IPS-NIHi7 (cell line): ENCODE data around the gene TSHZ3.

ENCODE experiments used
- DNase-seq: peaks from one replicate; pipeline ENCODE4 v3.0.0; 2012; ENCODE audit warnings: mixed read lengths; ENCODE audit errors: extremely low spot score

The TSHZ3 gene

DNA sequence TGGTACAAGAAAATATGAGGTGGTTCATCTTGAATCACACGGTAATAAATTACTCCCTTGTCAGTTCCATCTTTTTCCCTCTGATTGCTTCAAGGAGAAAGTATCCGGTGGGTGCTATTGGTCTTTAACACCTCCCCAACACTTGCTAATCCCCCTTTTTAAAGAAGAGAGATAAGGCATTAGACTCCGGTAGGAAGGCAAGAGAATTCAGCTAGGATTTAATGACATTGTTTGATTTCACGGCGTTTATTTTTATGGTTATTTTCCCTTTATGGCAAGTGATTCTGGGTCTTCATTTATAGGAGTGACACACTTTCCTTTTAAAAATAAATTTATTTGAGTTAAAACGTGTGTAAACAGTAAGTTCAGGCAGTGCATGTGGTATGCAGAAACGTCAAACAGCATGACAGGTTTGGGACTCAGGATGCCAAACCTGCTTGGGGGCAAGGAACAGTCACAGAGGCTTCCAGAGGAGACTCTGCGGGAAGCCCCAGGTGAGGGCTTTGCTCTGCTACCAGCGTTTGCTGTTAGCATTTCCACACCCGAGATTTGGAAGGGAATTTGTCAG, 36.5 kb downstream of the TSHZ3 start:
- no peak for DNase-seq

DNA sequence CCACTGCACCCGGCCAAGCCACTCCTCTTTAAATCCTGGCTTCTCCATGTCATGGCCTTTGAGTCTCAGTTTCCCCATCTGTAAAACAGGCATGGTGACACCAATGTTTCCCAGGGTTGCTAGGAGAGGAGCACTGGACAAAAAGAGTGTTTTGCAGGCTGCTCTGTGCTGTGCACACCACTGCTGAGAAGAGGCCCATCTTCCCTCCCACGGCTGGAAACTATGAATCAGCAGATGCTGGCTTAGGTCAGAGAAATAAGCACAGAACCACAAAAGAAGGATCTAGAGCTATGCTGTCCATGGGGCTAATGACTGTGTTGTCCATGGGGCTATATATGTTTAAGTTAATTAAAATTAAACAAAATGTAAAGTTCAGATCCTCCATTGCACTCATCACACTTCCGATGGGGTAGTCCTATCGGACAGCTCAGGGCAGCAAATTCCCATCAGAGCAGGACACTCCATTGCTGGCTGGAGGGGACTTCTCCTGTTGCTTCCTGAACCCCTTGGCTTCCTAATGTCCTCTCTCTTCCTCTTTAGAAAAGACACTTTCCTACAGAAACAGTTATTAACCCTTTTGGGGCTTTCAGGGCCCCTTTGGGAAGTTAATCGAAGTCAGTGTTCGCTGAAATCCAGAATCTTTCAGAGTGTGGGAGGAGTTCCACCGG, 37.1 kb downstream of the TSHZ3 start:
- DNase-seq = no peak

DNA sequence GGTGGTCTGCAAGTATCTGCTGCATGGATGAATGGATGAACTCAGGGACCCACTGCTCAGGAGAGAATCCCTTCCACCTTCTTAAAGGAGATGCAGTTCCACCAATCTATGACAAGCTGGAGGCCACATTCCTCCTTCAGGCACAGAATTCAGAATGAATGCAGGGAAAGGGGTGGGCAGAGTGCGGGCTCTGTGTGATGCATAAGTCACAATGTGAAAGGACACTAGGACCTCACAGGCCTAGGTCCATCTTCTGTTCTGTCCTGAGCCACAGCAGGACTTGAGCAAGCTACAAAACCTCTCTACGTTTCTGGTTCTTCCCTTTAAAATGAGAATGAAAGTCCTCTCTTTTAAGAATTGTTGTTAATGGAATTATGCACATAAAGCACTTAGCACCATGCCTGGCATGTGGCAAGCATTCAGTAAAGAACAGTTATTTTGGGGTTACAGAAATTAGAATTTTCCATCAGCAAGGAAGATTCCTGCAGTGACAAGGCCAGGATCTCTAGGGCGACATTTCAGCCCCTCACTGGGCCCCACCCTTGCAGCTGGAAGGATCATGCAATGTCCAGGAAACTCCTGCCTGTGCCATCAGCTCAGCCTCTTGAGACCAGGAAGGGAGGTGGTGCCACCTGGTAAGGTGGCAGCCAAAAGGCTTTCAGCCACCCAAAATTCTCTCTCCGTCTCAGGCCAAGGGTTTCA, 38.7 kb downstream of the TSHZ3 start:
- no peak for DNase-seq

DNA sequence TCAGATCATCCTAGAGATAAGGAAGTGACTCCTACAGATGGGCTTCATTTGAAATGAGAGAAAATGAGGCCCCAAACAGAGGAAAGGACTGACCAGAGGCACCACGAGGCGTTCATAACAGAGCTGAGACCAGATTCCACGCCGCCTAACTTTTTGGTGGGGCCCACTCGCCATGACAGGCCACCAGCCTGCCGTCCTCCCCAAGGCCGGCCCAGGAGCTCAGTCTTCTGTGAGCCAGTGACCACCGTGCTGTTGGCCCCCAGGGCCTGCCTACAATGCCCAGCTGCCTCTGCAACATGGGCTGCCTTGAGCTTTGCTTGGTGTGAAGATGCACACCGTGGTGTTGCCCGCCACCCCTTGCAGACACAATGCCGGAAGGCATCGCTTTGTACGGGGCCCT, 40.5 kb downstream of the TSHZ3 start:
- no peak for DNase-seq

DNA sequence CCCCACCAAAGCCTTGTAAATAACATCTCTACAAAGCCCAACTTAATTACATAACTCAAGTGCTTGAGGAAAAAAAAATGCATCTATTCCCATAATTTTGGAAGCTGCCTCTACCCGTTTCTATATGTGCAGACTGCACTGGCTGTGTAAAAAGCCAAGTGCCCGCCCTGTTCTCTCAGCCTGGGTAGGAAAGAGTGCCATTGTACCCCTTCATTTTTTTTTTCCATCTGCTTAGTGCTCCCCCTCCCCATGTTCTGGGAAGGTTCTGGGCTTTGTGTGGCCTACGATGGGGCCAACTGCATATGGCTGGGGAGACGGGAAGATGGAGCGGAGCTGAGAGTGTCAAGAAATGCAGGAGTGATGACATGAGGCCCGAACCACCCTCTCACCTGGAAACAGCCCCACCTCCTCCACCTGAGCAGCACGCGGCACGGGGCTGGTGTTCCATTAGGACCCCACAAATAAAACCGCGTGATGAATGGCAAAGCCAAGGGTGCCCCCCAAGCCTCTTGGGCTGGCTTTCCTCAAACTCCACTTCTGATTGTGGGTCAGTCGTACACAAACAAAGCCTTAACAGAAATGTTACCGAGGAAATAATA, 42.1 kb downstream of the TSHZ3 start:
- DNase-seq = no peak

DNA sequence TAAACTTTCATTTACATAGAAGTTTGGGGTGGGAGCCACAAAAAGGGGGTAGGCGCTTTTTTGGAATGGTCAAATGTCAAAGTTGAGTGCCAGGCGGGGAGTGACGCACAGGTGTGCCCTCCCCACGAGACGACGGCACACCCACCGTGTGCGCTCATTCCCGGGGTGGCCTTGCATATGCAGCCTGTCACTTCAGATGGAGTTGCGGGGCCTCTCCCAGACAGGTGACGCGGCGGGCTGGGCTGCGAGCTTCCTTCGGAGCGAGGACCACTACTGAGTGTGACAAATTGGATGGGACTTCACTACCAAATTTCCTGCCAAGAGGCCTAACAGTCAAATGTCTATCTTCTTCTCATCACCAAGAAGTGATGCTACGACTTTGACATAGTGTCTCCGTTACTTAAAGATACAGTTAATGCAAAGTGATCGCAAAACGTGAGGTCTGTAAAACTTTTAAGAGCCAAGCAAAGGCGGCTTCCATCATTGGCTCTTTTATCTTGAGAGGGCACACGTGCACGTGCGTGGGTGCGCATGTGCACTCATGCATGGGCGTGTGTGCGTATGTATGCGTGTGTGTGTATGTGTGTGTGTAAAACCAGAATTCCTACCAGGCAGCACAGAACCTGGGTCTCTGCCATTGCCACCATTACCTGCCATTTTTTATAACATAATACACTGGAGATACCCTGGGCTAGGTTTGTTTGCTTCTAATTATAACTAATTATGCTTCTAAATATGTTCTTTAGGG, 43.1 kb downstream of the TSHZ3 start:
- no peak for DNase-seq

DNA sequence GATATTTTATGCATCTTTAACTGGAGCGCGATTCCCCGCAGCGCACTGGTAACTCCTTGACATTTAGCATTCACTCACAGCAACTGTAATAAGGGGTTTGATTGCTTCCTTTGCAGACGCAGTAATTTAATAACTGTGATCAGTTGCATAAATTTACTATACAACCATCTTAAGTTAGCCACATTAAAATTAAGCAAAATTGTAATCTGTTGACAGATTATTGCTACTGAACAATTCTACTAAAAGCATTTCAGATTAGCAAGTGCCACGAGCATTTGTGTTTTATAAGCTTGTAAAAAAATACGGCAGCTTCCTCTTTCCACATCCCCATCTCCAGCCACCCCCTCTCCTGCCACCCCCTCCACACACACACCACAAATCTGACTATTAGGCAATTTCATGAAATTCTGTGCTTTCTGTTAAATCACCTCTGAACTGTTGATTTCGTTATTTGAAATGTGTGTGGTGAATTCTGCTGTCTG, 44.4 kb downstream of the TSHZ3 start:
- DNase-seq = no peak

DNA sequence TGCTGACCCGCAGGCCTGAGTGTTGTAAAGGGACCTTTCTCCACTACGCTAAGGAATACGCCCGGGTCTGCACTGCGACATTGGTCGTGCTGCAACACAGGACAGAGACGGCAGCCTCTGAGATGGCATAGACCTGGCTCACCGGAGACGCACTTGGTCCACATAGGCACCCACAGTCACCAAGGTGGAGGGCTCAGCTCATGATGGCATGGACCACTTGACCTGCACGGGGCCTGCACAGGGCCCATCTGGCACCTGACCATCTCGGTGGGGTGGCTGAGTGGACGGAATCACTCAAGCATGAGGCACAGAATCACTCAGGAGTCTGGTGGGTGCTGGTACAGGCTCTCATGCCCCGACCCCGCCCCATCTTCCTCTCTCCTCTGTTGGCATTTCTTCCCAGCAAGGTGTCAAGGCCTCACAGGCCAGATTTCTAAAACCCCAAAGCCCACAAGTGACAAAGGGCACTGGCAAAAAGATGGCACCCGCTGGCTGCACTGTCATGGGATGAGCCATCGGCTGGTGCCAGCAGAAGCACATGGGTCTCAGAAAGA, 45.9 kb downstream of the TSHZ3 start:
- no peak for DNase-seq

DNA sequence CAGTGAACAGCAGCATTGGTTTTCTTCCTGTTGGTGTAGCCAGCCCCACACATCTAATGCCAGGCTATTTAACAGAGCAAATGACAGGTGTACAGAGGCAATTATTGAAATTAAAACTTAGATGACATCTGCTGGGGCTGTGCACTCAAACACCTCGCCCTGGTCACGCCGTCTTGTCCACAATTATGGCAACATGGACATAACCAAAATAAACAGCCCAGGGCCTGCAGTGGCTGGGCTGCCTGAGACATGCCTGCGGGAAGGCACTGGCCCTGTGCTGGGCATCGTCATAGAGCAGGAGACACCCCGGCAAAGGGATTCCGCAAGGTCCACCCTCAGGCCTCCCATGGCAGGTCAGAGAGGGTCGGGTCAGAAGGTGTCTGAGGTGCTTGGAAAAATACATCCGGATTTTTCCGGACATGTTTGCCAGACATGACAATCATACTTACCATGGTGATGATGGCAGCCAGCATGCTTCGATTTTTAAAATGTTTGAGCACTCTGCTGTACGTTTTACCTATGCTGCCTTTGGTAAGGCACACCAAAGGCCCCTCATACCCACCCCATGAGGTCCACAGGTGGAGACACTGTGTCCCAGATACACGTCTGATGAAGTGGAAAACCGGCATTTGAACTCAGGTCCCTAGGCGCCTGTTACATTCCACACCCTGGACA, 47.8 kb downstream of the TSHZ3 start:
- no peak for DNase-seq

DNA sequence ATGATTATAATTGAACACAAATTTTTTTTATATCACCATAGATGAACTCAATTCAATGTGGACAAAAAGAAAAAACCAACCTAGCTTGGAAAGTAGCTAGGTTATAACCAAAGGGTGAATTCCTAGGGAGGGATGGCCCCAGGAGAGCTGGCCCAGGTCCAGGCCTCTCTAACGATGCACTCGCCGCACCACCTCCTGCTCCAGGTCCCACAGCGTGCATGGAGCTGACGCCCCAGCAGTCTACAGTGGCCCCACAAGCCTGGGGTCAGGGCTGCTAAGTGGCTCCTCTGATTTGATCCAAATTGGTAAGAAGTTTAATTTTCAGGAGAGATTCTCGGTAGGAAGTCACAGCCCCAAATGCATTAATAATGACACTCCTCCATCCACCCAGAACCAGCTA, 48.8 kb downstream of the TSHZ3 start:
- DNase-seq = no peak

DNA sequence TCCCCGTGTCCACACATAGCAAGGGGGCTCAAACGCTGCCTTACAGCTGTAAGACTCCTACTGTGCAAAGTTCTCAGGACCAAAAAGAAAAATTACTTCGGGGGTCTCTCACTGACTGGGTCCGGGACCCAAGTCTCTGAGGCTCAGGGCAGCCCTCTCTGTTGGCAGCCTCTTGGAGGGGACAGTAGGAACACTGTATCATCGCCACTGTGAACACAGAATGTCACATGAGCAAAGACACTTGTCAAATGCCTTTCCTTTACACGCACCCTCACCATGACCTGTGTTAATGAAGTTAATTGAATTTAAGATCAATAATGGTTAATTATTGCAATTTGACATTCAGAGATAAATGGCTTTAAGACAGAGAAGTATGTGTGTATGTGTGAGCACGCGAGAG, 49.6 kb downstream of the TSHZ3 start:
- no peak for DNase-seq

DNA sequence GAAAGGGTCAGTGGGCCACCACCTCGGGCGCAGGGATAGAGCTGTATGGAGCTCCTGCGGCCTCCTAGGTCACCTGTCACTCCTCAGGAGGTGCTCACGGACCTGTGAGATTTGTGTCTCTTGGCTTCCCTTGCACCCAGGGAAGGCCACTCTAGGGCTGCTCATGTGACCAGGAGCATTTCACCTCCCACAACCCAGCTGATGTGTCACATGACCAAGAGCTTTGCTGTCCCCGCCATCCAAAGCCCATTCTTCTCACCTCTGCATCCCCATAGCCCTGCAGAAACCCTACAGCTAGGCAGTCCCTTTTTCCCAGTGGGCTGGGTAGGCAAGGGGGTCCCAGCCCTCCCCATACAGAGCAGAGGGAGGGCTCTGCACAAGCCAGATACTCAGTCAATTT, 51.2 kb downstream of the TSHZ3 start:
- no peak for DNase-seq

DNA sequence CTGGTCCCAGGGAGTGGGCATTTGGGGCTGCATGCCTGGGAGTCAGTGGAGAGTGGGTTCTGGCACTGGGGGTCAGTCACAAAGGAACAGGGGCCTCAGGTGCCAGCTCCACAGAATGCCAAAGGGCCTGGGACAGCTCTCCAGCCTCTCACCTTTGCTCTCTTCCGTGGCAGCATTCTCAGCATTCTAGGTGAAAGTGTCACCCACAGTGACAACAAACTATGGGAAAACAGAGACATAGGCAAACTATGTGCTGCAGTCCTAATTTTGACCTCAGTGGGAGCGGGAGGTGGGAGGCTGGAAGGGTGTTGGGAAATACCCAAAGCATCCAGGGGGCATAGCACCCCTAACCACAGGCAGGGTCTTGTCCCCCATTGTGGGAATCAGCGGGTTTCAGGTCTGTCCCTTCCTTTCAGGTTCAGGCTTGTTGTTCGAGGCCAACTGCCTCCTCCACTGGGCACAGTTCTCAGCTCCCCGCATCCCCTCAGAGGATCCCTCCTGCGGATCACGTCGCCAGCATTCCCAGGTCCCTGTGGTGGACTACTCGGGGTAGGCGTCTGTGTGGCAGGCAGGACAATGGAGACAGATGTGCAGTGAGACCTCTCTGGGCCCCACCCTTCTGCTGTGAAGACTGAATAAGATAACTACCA, 52.4 kb downstream of the TSHZ3 start:
- no peak for DNase-seq

DNA sequence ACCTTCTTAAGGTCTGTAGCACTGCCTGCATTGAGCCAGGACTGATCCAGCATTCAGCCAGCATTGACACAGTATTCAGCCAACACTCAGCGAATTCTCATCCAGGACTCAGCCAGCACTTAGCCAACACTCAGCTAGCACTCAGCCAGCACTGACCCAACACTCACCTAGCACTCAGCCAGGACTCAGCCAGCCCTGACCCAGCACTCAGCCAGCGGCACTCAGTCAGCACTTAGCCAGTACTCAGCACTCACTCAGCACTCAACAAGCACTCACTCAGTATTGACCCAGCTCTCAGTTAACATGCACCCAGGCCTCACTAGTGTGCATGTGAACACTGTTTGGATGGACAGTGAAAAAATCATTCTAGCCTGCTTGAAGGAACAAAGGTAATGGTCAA, 55.0 kb downstream of the TSHZ3 start:
- no peak for DNase-seq

DNA sequence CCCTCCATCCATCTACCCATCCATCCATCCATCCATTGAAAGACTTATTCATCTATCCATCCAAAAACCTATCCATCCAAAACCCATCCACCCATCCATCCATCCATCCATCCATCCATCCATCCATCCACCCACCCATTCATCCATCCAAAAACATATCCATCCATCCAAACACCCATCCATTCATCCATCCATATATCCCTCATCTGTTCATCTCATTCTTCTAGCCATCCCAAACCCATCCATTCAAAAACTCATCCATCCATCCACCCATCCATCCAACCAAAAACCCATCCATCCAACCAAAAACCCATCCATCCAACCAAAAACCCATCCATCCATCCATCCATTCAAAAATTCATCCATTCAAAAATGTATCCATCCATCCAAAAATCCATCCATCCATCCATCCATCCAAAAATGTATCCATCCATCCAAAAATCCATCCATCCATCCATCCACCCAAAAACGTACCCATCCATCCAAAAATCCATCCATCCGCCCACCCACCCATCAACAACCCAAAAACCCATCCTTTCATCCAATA, 56.5 kb downstream of the TSHZ3 start:
- no peak for DNase-seq

DNA sequence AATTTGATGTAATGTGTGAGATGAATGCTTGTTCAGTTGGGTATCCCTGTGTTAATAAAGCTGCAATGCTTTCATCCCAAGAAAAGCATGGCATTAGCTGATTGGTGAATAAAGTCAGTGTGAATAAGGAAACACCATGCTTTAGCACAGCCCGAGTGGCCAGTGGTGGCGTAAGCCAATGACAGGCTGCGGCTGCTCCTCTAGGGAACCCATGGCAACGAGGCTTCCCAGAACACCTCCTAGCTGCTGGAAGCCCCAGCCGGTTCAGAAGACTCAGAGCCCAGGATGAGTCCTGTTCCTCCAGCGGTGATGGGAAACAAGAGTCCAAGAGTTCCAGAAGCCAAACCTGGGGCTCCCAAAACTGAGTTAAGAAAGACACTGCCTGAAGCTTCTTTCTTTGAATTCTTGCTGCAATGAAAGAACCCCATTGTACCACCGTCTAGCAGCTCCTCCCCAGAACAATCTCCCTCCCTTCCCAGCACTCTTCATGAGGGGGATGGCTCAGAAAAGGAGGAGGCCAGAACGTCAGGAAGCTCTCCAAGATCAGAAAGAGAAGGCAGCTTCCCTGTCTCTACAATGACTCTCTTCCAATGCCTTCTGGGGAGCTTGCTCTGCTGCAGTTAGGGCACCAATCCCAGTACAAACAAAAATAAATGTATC, 58.2 kb downstream of the TSHZ3 start:
- no peak for DNase-seq

DNA sequence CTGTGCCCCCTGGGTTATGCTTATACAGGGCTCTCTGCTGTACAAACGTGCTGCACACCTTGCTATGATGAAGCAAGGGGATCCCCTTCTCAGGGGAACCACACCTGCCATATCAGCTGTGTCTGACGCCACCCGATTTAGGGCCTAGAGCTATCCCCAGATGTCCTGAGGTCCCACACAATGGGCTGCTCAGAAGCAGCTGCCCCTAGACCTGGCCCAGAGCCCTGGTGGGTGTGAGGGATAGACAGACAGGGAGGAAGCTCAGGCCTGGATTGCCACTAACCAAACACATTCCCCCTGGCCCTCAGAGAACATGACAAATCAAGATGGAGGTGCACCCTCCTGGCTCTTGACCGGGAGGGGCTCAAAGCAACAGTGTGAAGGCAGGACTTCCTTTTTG, 59.3 kb downstream of the TSHZ3 start:
- no peak for DNase-seq

DNA sequence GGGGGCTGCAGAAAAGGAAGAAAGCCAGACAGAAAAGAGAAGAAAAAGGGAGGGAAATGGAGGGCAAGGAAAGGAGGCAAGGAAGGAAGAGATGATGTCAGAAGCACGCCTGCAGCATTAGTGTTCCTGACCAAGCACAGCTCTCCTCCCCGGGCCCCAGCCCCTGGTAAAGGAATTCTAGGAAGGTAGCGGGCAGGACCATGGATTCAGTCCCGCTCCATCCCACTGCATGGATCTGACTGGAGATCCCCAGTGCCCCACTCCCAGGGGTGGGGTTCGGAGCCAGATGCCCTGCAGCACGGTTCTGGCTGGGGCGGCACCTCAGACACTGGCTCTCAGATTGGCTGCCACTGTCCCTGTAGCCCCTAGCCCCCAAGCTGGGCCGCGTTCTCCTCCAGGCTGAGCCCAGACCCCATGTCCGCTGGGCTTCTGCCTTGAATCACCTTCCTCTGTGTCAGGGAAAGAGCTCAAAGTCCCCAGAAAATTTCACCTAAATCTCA, 59.8 kb downstream of the TSHZ3 start:
- DNase-seq = no peak

DNA sequence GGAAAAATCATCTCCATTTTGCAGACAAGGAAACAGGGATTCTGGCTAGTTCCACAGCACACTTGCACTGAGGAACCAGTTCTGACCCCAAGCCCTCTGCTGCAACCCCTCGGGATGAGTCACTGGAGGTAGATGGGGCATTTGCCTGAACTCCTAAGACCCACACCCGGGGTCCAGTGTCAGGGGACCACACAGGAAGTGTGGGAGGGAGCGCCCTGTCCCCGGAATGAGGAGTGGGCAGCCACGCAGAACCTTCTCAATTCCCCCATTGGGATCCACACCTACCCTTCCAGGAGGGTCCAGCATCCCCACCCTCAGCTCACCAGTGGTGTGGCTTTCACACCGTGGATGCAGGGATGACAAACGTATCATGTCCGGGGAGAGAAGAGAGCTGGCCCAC, 62.7 kb downstream of the TSHZ3 start:
- DNase-seq = no peak

DNA sequence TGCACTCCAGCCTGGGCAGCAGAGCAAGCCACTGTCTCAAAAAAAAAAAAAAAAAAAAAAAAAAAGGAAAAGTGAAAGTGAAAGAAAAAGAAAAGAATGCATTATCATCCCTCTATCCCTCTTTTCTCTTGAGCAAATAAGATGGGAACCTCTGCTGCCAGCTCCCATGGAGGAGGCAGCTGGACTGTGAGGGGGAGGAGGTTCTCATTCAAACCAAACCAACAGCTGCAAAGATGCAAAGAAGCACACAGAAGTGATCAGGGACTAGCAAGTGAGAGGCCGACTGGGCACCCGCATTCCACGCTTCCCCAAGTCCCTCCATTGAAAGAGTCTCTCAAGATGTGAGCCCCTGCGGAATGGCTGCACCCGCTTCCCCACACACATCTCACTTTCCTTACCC, 63.5 kb downstream of the TSHZ3 start:
- DNase-seq = no peak
